Glutamatergic neuron (in vitro differentiated cells): ENCODE measurements around the gene PSMB3. TPM values are rescaled to one million over a fixed set of nuclear protein-coding genes. Genes with fewer than 3 reads are reported as not detected.

ENCODE experiments used
- DNase-seq: peaks from one replicate; pipeline ENCODE4 v3.0.0; 2022
- H3K27ac Mint-ChIP-seq: one replicate; pipeline ENCODE4 v1.8.0; 2020; ENCODE audit warnings: mild to moderate bottlenecking, mixed read lengths, inconsistent platforms; ENCODE audit not compliant: unreplicated experiment
- H3K27me3 Mint-ChIP-seq: one replicate; pipeline ENCODE4 v1.8.0; 2020; ENCODE audit warnings: mild to moderate bottlenecking, moderate library complexity, mixed read lengths, inconsistent platforms; ENCODE audit not compliant: unreplicated experiment
- H3K36me3 Mint-ChIP-seq: one replicate; pipeline ENCODE4 v1.8.0; 2020; ENCODE audit warnings: mild to moderate bottlenecking, mixed read lengths, inconsistent platforms; ENCODE audit not compliant: unreplicated experiment
- H3K4me1 Mint-ChIP-seq: one replicate; pipeline ENCODE4 v1.8.0; 2020; ENCODE audit warnings: mild to moderate bottlenecking, low read depth, mixed read lengths, inconsistent platforms; ENCODE audit not compliant: unreplicated experiment
- H3K4me3 Mint-ChIP-seq: one replicate; pipeline ENCODE4 v1.8.0; 2020; ENCODE audit warnings: mild to moderate bottlenecking, mixed read lengths, inconsistent platforms; ENCODE audit not compliant: unreplicated experiment
- H3K9me3 Mint-ChIP-seq: one replicate; pipeline ENCODE4 v1.8.0; 2020; ENCODE audit warnings: mild to moderate bottlenecking, moderate library complexity, mixed read lengths, inconsistent platforms; ENCODE audit not compliant: unreplicated experiment
- CTCF ChIP-seq: fragments of 200-600 bp; sonication (generic); IDR thresholded peaks from one replicate; pipeline ENCODE4 v1.5.0; 2021; ENCODE audit not compliant: partially characterized antibody, unreplicated experiment
- total RNA-seq: library from RNA; stranded (reverse); fragmentation: NEBNext Ultra II Directional; extraction: Animal tissue kit (Norgen Biotek cat#: 25700); gene quantifications from one replicate; pipeline ENCODE4 v1.2.1, GENCODE V29; 2021; ENCODE audit not compliant: unreplicated experiment

Gene PSMB3
- total RNA-seq, 1 donor from 2014 or later: 121 TPM

DNA sequence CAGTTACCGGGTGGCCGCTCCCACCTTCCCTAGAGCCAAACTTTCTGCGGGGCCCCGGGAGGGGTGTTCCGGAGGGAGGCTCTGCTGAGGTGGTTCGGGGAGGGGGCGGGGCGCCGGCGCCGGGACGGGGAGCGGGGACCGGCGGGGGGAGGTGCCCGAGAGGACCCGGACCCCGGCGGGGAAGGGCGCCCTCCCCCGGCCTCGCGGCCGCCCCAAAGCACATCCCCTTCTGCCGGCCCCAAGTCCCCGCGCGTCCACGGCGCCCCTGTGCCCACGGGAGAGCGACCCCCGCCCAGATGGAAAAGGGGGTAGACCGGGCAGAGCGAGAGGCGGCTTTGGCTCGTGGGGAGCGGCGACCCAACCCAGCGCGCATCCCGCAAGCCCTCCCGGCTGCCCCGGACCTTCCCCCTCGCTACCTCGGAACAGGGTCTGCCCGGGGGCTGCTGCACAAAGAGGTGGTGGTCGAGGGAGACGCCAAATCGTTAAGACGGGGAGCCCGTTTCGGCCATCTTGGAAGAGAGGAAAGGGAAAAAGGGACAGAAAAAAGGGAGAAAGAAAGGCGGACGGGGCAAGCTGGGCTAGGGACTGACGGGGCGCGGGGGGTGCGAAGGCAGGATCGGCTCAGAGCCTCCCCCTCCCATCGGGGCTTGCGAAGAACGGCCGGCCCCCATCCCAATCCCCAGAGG lies 4.9 kb upstream of the PSMB3 start:
- H3K27ac Mint-ChIP-seq: peak overlapping the region; percentile 89
- peak overlapping the region; percentile 90 for H3K4me3 Mint-ChIP-seq
- H3K9me3 Mint-ChIP-seq: peaks cover 34% of the 10 kb centered on the region
- H3K36me3 Mint-ChIP-seq: peaks cover 9% of the 10 kb centered on the region
- DNase-seq: peak; percentile 67
- TF ChIP-seq CTCF: no peak
- H3K27me3 Mint-ChIP-seq: peaks cover 24% of the 10 kb centered on the region
- H3K4me1 Mint-ChIP-seq: peaks cover 33% of the 10 kb centered on the region

- TF ChIP-seq CTCF: no peak
- H3K36me3 Mint-ChIP-seq: peaks cover 10% of the 10 kb centered on the region
- H3K27me3 Mint-ChIP-seq: peaks cover 23% of the 10 kb centered on the region
- peaks cover 31% of the 10 kb centered on the region for H3K9me3 Mint-ChIP-seq
- peak within 1 kb of the TSS; percentile 100 for H3K4me3 Mint-ChIP-seq
- peak; percentile 96 for DNase-seq
- peaks cover 28% of the 10 kb centered on the region for H3K4me1 Mint-ChIP-seq
- H3K27ac Mint-ChIP-seq: peak within 1 kb of the TSS; percentile 89
These were observed 4.2 kb upstream of the PSMB3 start, which contains the start of gene PCGF2 for GRCh38 chr17:38748149-38748891. Gene PCGF2, minus strand, starts transcription at chr17:38748336. Its CDS starts 7,934 bp downstream, at chr17:38740402.

GRCh38 chr17:38748892-38749222 lies 3.7 kb upstream of the PSMB3 start:
- H3K4me1 Mint-ChIP-seq: peaks cover 23% of the 10 kb centered on the region
- H3K36me3 Mint-ChIP-seq: peaks cover 10% of the 10 kb centered on the region
- no peak overlapping the region for H3K27ac Mint-ChIP-seq
- TF ChIP-seq CTCF: no peak
- no peak for DNase-seq
- H3K4me3 Mint-ChIP-seq: peak overlapping the region; percentile 80
- peaks cover 32% of the 10 kb centered on the region for H3K9me3 Mint-ChIP-seq
- peaks cover 24% of the 10 kb centered on the region for H3K27me3 Mint-ChIP-seq

- H3K27me3 Mint-ChIP-seq: peaks cover 24% of the 10 kb centered on the region
- H3K9me3 Mint-ChIP-seq: peaks cover 31% of the 10 kb centered on the region
- peaks cover 10% of the 10 kb centered on the region for H3K36me3 Mint-ChIP-seq
- H3K27ac Mint-ChIP-seq: peak overlapping the region; percentile 87
- H3K4me3 Mint-ChIP-seq: peak overlapping the region; percentile 100
- TF ChIP-seq CTCF: no peak
- DNase-seq: peak; percentile 78
- peaks cover 21% of the 10 kb centered on the region for H3K4me1 Mint-ChIP-seq
These were observed 3.1 kb upstream of the PSMB3 start for GRCh38 chr17:38749223-38750043.

DNA sequence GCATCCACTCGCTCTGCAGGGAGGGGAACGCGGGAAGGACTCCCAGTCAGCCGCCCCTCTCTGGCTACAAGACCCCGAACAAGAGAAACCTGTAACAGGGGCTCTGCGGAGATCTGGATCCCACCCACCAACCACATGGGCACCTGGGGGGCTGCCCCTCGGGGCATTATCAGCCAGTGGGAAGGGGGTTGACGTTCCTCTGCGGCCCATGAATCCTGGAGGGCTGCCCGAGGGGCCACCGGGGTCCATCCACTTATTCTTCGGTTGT lies 2.6 kb upstream of the PSMB3 start:
- Mint-ChIP-seq H3K4me3 (peak overlapping the region; percentile 100), H3K4me1 (peaks cover 17% of the 10 kb centered on the region), H3K36me3 (peaks cover 10% of the 10 kb centered on the region), H3K9me3 (peaks cover 27% of the 10 kb centered on the region), H3K27me3 (peaks cover 24% of the 10 kb centered on the region), H3K27ac (peak overlapping the region; percentile 87)
- DNase-seq: no peak
- no peak for TF ChIP-seq CTCF
